HepG2 (cell line): ENCODE data around the gene HDAC10. TPM values are rescaled to one million over a fixed set of nuclear protein-coding genes. Genes with fewer than 3 reads are reported as not detected.

Experiments
- BHLHE40 ChIP-seq: IDR thresholded peaks from 2 replicates; pipeline ENCODE4 v1.6.1; 2011; ENCODE audit warnings: low read length, improper control_type of control experiment
- FOXJ3 ChIP-seq: sonication (generic); formaldehyde crosslinking; IDR thresholded peaks from 2 replicates; pipeline ENCODE4 v1.4.0; 2020; ENCODE audit warnings: missing genetic modification reagents, mild to moderate bottlenecking, borderline replicate concordance
- HNRNPK ChIP-seq: fragments of 200-400 bp; formaldehyde crosslinking; IDR thresholded peaks from 2 replicates; pipeline ENCODE4 v1.6.1; 2018; ENCODE audit warnings: low read length, low read depth, moderate library complexity, mild to moderate bottlenecking; ENCODE audit not compliant: poor library complexity, severe bottlenecking
- KDM6A ChIP-seq: IDR thresholded peaks from 2 replicates; pipeline ENCODE4 v1.6.1; 2016; ENCODE audit warnings: low read depth
- MTA3 ChIP-seq: sonication (generic); formaldehyde crosslinking; IDR thresholded peaks from 2 replicates; pipeline ENCODE4 v1.4.0; 2020; ENCODE audit warnings: missing genetic modification reagents
- NFKB2 ChIP-seq: sonication (generic); formaldehyde crosslinking; IDR thresholded peaks from 2 replicates; pipeline ENCODE4 v1.4.0; 2020; ENCODE audit warnings: missing genetic modification reagents, borderline replicate concordance
- PITX1 ChIP-seq: sonication (generic); formaldehyde crosslinking; IDR thresholded peaks from 2 replicates; pipeline ENCODE4 v1.5.1; 2020; ENCODE audit warnings: mild to moderate bottlenecking, missing genetic modification reagents
- SAFB2 ChIP-seq: sonication (generic); formaldehyde crosslinking; IDR thresholded peaks from 2 replicates; pipeline ENCODE4 v1.5.1; 2020; ENCODE audit warnings: missing genetic modification reagents, low read depth, mild to moderate bottlenecking, borderline replicate concordance
- THAP11 ChIP-seq: IDR thresholded peaks from 2 replicates; pipeline ENCODE4 v1.6.1; 2016; ENCODE audit warnings: missing biosample characterization, missing genetic modification reagents
- TP53 ChIP-seq: sonication (generic); formaldehyde crosslinking; conservative IDR thresholded peaks from 2 replicates; pipeline ENCODE4 v1.4.0; 2020; ENCODE audit warnings: missing genetic modification reagents
- ZNF253 ChIP-seq: sonication (generic); formaldehyde crosslinking; IDR thresholded peaks from 2 replicates; pipeline ENCODE4 v1.8.0; 2022; ENCODE audit warnings: mild to moderate bottlenecking, missing genetic modification reagents, borderline replicate concordance
- ZNF329 ChIP-seq: sonication (generic); formaldehyde crosslinking; IDR thresholded peaks from 2 replicates; pipeline ENCODE4 v1.9.0; 2021; ENCODE audit warnings: low read depth, mild to moderate bottlenecking, missing genetic modification reagents
- ZNF749 ChIP-seq: sonication (generic); formaldehyde crosslinking; IDR thresholded peaks from 2 replicates; pipeline ENCODE4 v1.8.0; 2022; ENCODE audit warnings: mild to moderate bottlenecking, missing genetic modification reagents, moderate library complexity, borderline replicate concordance
- ZNF777 ChIP-seq: sonication (generic); formaldehyde crosslinking; IDR thresholded peaks from 2 replicates; pipeline ENCODE4 v1.4.0; 2020; ENCODE audit warnings: missing genetic modification reagents
- ZNF816 ChIP-seq: sonication (generic); formaldehyde crosslinking; IDR thresholded peaks from 2 replicates; pipeline ENCODE4 v1.8.0; 2022; ENCODE audit warnings: missing genetic modification reagents, mild to moderate bottlenecking, borderline replicate concordance
- polyA plus RNA-seq, 8 experiments: library from polyadenylated mRNA; depleted of rRNA in 3 of 8; stranded (reverse) in 7 of 8; unstranded in 1 of 8; fragments of >200 nt; fragmentation: Illumina TruSeq in 4 of 8; extraction: Trizol in 4 of 8; gene quantifications; 2 replicates each; pipeline versions ENCODE4 v1.2.1 to v1.2.3, GENCODE V29; 2011 to 2016; ENCODE audit warnings: low read depth in 4 of 8, missing spikeins in 1 of 8, mixed read lengths in 1 of 8; ENCODE audit not compliant: insufficient read depth in 1 of 8
- total RNA-seq, 5 experiments: library from RNA; depleted of rRNA; stranded (reverse); fragments of >200 nt; fragmentation: Illumina TruSeq; extraction: Trizol; gene quantifications; 2 replicates each; pipeline ENCODE4 v1.2.3, GENCODE V29; 2016; ENCODE audit warnings: low read depth in 1 of 5
- TF ChIP-seq, protein P1 (sequence below): IDR thresholded peaks from 2 replicates; pipeline ENCODE4 v1.6.1; 2016; ENCODE audit warnings: mild to moderate bottlenecking, missing biosample characterization, missing genetic modification reagents
- TF ChIP-seq, protein P2 (sequence below): sonication (generic); formaldehyde crosslinking; IDR thresholded peaks from 2 replicates; pipeline ENCODE4 v1.5.0; 2020; ENCODE audit warnings: mild to moderate bottlenecking, missing genetic modification reagents
- TF ChIP-seq, protein P3 (sequence below): sonication (generic); formaldehyde crosslinking; IDR thresholded peaks from 2 replicates; pipeline ENCODE4 v1.4.0; 2020; ENCODE audit warnings: mild to moderate bottlenecking, missing genetic modification reagents
- TF ChIP-seq, protein P4 (sequence below): IDR thresholded peaks from 2 replicates; pipeline ENCODE4 v1.6.1; 2016; ENCODE audit warnings: low read depth, control low read depth
- TF ChIP-seq, protein P5 (sequence below): sonication (generic); formaldehyde crosslinking; IDR thresholded peaks from 2 replicates; pipeline ENCODE4 v1.4.0; 2020; ENCODE audit warnings: missing genetic modification reagents

Gene HDAC10
- total and polyA plus RNA-seq, 2 of the 13 experiments (the other 11 are each of a cell fraction or from before 2014, with no cell fraction given) = 13.9 to 14.9 TPM

DNA sequence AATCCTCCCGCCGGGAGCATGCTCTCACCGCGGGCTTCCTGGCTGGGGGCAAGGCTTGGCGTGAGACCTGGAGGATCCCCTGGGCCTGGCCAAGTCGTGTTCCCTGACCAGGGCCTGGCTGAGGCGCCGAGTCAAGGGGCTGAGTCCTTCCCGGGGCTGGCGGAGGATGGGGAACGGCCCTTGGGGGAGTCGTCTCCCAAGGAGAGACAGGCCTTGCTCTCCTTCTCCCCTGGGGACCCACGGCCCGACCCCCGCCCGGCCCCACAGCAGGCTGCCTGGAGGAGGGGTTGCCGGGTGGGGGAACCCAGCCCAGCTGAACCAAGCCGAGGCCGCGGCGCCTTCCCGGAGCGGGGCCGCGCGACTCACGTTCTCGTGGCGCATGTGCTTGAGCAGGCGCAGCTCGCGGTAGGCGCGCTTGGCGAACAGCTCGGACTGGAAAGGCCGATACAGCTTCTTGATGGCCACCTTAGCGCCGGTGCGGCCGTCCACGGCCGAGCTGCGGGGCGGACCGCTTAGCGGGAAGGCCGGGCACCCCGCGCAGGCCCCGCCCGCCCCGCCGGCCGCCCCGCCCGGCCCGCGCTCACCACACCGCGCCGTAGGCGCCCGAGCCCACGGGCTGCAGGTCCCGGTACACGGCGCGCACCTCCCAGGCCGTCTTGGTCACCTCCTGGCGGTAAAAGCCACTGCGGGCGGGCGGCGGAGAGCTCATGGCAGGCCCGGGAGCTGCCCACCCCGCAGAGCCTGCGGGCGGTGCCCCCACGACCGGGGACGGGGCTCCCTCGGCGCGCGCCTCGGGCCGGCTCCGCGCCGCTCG lies 9.9 kb upstream of the HDAC10 start (continued):
- no peak for TF ChIP-seq ZNF816
- TF ChIP-seq NFKB2 (CRISPR knock-in tag) = peak; percentile 58; the same call in 1 of the 2 replicates
- no peak for TF ChIP-seq PITX1 (CRISPR knock-in tag)
- TF ChIP-seq ZNF749 (CRISPR knock-in tag) = no peak
- TF ChIP-seq FOXJ3 (CRISPR knock-in tag) = no peak
- TF ChIP-seq BHLHE40 = 0 out of 2 replicates have a peak, but pooled peaks have one; percentile 17
- no peak for TF ChIP-seq KDM6A (CRISPR knock-in tag)
- no peak for TF ChIP-seq HNRNPK
- TF ChIP-seq, protein P1, sequence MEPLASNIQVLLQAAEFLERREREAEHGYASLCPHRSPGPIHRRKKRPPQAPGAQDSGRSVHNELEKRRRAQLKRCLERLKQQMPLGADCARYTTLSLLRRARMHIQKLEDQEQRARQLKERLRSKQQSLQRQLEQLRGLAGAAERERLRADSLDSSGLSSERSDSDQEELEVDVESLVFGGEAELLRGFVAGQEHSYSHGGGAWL (CRISPR knock-in tag) = peak; percentile 80
- TF ChIP-seq THAP11 = no peak
- no peak for TF ChIP-seq SAFB2 (CRISPR knock-in tag)
- TF ChIP-seq, protein P2, sequence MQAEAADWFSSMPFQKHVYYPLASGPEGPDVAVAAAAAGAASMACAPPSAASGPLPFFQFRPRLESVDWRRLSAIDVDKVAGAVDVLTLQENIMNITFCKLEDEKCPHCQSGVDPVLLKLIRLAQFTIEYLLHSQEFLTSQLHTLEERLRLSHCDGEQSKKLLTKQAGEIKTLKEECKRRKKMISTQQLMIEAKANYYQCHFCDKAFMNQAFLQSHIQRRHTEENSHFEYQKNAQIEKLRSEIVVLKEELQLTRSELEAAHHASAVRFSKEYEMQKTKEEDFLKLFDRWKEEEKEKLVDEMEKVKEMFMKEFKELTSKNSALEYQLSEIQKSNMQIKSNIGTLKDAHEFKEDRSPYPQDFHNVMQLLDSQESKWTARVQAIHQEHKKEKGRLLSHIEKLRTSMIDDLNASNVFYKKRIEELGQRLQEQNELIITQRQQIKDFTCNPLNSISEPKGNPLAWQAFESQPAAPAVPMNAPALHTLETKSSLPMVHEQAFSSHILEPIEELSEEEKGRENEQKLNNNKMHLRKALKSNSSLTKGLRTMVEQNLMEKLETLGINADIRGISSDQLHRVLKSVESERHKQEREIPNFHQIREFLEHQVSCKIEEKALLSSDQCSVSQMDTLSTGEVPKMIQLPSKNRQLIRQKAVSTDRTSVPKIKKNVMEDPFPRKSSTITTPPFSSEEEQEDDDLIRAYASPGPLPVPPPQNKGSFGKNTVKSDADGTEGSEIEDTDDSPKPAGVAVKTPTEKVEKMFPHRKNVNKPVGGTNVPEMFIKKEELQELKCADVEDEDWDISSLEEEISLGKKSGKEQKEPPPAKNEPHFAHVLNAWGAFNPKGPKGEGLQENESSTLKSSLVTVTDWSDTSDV = peak; percentile 53; the same call in 1 of the 2 replicates
- no peak for TF ChIP-seq ZNF253 (CRISPR knock-in tag)
- no peak for TF ChIP-seq ZNF329 (CRISPR knock-in tag)
- no peak for TF ChIP-seq MTA3 (CRISPR knock-in tag)
- peak; percentile 64 for TF ChIP-seq ZNF777 (CRISPR knock-in tag)
- TF ChIP-seq TP53 (CRISPR knock-in tag) = no peak
- TF ChIP-seq, protein P3, sequence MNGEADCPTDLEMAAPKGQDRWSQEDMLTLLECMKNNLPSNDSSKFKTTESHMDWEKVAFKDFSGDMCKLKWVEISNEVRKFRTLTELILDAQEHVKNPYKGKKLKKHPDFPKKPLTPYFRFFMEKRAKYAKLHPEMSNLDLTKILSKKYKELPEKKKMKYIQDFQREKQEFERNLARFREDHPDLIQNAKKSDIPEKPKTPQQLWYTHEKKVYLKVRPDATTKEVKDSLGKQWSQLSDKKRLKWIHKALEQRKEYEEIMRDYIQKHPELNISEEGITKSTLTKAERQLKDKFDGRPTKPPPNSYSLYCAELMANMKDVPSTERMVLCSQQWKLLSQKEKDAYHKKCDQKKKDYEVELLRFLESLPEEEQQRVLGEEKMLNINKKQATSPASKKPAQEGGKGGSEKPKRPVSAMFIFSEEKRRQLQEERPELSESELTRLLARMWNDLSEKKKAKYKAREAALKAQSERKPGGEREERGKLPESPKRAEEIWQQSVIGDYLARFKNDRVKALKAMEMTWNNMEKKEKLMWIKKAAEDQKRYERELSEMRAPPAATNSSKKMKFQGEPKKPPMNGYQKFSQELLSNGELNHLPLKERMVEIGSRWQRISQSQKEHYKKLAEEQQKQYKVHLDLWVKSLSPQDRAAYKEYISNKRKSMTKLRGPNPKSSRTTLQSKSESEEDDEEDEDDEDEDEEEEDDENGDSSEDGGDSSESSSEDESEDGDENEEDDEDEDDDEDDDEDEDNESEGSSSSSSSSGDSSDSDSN (CRISPR knock-in tag) = peak; percentile 80
- TF ChIP-seq, protein P4, sequence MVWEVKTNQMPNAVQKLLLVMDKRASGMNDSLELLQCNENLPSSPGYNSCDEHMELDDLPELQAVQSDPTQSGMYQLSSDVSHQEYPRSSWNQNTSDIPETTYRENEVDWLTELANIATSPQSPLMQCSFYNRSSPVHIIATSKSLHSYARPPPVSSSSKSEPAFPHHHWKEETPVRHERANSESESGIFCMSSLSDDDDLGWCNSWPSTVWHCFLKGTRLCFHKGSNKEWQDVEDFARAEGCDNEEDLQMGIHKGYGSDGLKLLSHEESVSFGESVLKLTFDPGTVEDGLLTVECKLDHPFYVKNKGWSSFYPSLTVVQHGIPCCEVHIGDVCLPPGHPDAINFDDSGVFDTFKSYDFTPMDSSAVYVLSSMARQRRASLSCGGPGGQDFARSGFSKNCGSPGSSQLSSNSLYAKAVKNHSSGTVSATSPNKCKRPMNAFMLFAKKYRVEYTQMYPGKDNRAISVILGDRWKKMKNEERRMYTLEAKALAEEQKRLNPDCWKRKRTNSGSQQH (CRISPR knock-in tag) = no peak
- TF ChIP-seq, protein P5, sequence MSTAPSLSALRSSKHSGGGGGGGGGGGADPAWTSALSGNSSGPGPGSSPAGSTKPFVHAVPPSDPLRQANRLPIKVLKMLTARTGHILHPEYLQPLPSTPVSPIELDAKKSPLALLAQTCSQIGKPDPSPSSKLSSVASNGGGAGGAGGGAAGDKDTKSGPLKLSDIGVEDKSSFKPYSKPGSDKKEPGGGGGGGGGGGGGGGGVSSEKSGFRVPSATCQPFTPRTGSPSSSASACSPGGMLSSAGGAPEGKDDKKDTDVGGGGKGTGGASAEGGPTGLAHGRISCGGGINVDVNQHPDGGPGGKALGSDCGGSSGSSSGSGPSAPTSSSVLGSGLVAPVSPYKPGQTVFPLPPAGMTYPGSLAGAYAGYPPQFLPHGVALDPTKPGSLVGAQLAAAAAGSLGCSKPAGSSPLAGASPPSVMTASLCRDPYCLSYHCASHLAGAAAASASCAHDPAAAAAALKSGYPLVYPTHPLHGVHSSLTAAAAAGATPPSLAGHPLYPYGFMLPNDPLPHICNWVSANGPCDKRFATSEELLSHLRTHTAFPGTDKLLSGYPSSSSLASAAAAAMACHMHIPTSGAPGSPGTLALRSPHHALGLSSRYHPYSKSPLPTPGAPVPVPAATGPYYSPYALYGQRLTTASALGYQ = no peak
